MCF 10A (cell line): ENCODE results near the gene PAGR1. TPM values are rescaled to one million over a fixed set of nuclear protein-coding genes. Genes with fewer than 3 reads are reported as not detected.
"Not testable (repeated sequence)": the region's sequence is repeated elsewhere in the genome, so short reads cannot be mapped to it uniquely, and the experiment has no call there.

Experiments used
- BruUV-seq: library from RNA; stranded (reverse); fragments of 400-500 nt; replicated peaks from 2 replicates; lab custom pipeline; 2021; lab: Mats Ljungman, UMichigan
- CTCF ChIA-PET: fragments of 300-600 bp; sonication (Branson Sonifier 250); formaldehyde crosslinking; extraction: SDS; loops from one replicate; lab custom pipeline; 2021; ENCODE audit warnings: antibody characterized with exemption, inconsistent platforms; lab: Yijun Ruan, JAX
- POLR2A ChIA-PET: fragments of 300-600, 350-650 bp; sonication (Branson Sonifier 250); formaldehyde crosslinking; extraction: SDS; loops from one replicate; lab custom pipeline; 2020; ENCODE audit warnings: antibody characterized with exemption, inconsistent platforms; lab: Yijun Ruan, JAX
- DNase-seq: peaks from one replicate; pipeline ENCODE4 v3.0.0-alpha.2; 2018; ENCODE audit not compliant: unreplicated experiment
- H3K27ac Mint-ChIP-seq: one replicate; pipeline ENCODE4 v1.8.0; 2022; ENCODE audit warnings: mild to moderate bottlenecking, low read depth, mixed read lengths; ENCODE audit not compliant: unreplicated experiment
- H3K27me3 Mint-ChIP-seq: one replicate; pipeline ENCODE4 v1.8.0; 2022; ENCODE audit warnings: mixed read lengths; ENCODE audit not compliant: insufficient read depth, unreplicated experiment
- H3K36me3 Mint-ChIP-seq: one replicate; pipeline ENCODE4 v1.8.0; 2022; ENCODE audit warnings: mild to moderate bottlenecking, moderate library complexity, mixed read lengths; ENCODE audit not compliant: insufficient read depth, unreplicated experiment
- H3K4me1 Mint-ChIP-seq: one replicate; pipeline ENCODE4 v1.8.0; 2022; ENCODE audit warnings: mixed read lengths; ENCODE audit not compliant: insufficient read depth, unreplicated experiment
- H3K4me3 Mint-ChIP-seq: one replicate; pipeline ENCODE4 v1.8.0; 2022; ENCODE audit warnings: mild to moderate bottlenecking, moderate library complexity, mixed read lengths; ENCODE audit not compliant: unreplicated experiment
- H3K9me3 Mint-ChIP-seq: one replicate; pipeline ENCODE4 v1.8.0; 2022; ENCODE audit warnings: mixed read lengths; ENCODE audit not compliant: unreplicated experiment
- CTCF ChIP-seq: fragments of 200-600 bp; IDR thresholded peaks from one replicate; pipeline ENCODE4 v1.8.0; 2022; ENCODE audit warnings: antibody characterized with exemption, mild to moderate bottlenecking; ENCODE audit not compliant: unreplicated experiment
- intact Hi-C: fragments of 100-400 bp; cut with micrococcal nuclease; formaldehyde crosslinking; loops from 2 replicates; pipeline ENCODE4 v1.14.1; 2022
- total RNA-seq: library from RNA; stranded (reverse); gene quantifications from 2 replicates; pipeline ENCODE4 v1.2.3, GENCODE V29; 2022

Gene PAGR1
- total RNA-seq, 1 experiment from 2014 or later: 25.0 TPM

DNA sequence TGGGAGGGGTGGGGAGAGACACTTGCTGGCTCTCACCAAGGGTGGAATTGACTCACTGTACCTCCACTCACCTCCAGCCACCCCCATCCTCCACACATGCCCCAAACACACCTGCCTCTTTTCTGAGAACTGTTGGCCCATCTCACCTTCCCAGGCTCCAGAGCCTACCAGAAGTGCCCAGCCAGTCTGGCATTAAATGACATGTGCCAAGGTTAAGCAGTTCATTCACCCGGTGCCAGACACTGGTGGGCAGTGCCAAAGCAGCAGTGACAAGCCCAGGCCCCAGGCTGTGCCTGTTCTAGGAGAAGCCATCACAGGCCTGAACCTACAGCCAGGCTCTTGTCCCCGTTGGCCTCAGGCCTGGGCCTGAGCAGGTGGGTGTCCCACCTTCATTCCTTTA, 15.5 kb downstream of the PAGR1 start:
- BruUV-seq: no TSS peak
- Mint-ChIP-seq H3K36me3 (peaks cover 54% of the 10 kb centered on the region), H3K4me1 (peaks cover 5% of the 10 kb centered on the region), H3K27ac (no peak overlapping the region), H3K27me3 (no peaks in the 10 kb centered on the region), H3K9me3 (no peaks in the 10 kb centered on the region), H3K4me3 (no peak overlapping the region)
- CTCF ChIA-PET: no interaction called here
- POLR2A ChIA-PET: no interaction called here
- TF ChIP-seq CTCF: no peak
- intact Hi-C loops: no loop called here
- DNase-seq: no peak

DNA sequence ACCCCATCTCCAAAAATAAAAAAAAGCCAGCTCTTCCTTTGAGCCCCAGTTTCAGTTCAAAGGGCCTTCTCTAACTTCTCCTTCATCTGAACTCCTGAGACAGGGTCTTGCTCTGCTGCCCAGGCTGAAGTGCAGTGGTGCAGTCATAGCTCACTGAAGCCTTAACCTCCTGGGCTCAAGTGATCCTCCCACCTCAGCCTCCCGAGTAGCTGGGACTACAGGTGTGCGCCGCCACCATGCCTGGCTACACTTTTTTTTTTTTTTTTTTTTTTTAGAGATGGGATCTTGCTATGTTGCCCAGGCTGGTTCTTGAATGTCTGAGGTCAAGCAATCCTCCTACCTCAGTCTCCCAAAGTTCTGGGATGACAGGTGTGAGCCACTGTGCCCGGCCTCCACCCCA, 17.3 kb downstream of the PAGR1 start:
- H3K9me3 Mint-ChIP-seq, H3K4me1 Mint-ChIP-seq, BruUV-seq, H3K4me3 Mint-ChIP-seq, DNase-seq, H3K27ac Mint-ChIP-seq, H3K27me3 Mint-ChIP-seq, intact Hi-C loops: not testable (repeated sequence)
- ChIA-PET CTCF (interaction anchor here (0.6 kb wide), 1 partner anchor 173 kb away, joined by 4 read pairs; no protein-coding TSS in a partner anchor), POLR2A (interaction anchor here (0.6 kb wide), 1 partner anchor 9 kb away, joined by 3 read pairs; no protein-coding TSS in a partner anchor)
- H3K36me3 Mint-ChIP-seq: peaks cover 71% of the 10 kb centered on the region

- H3K27me3 Mint-ChIP-seq: no peaks in the 10 kb centered on the region
- intact Hi-C loops: no loop called here
- no peak overlapping the region for H3K4me3 Mint-ChIP-seq
- BruUV-seq: no TSS peak
- ChIA-PET POLR2A (interaction anchor here (1.3 kb wide), 1 partner anchor 14 kb away, joined by 4 read pairs; no protein-coding TSS in a partner anchor), CTCF (interaction anchor here (0.6 to 1.3 kb wide), 2 partner anchors 14 to 158 kb away, joined by 4 read pairs; no protein-coding TSS in a partner anchor)
- H3K27ac Mint-ChIP-seq: no peak overlapping the region
- H3K36me3 Mint-ChIP-seq: peaks cover 80% of the 10 kb centered on the region
- peaks cover 5% of the 10 kb centered on the region for H3K4me1 Mint-ChIP-seq
- no peaks in the 10 kb centered on the region for H3K9me3 Mint-ChIP-seq
- TF ChIP-seq CTCF: no peak
- DNase-seq: no peak
These were observed 18.1 kb downstream of the PAGR1 start for GRCh38 chr16:29834079-29834478.

- Mint-ChIP-seq H3K4me3 (no peak overlapping the region), H3K27ac (no peak overlapping the region), H3K27me3 (no peaks in the 10 kb centered on the region), H3K36me3 (peaks cover 98% of the 10 kb centered on the region), H3K4me1 (no peaks in the 10 kb centered on the region), H3K9me3 (no peaks in the 10 kb centered on the region)
- POLR2A ChIA-PET: no interaction called here
- CTCF ChIA-PET: no interaction called here
- no peak for DNase-seq
- intact Hi-C loops: no loop called here
- no peak for TF ChIP-seq CTCF
- no TSS peak for BruUV-seq
These were observed 20.0 kb downstream of the PAGR1 start for GRCh38 chr16:29835926-29836325.

DNA sequence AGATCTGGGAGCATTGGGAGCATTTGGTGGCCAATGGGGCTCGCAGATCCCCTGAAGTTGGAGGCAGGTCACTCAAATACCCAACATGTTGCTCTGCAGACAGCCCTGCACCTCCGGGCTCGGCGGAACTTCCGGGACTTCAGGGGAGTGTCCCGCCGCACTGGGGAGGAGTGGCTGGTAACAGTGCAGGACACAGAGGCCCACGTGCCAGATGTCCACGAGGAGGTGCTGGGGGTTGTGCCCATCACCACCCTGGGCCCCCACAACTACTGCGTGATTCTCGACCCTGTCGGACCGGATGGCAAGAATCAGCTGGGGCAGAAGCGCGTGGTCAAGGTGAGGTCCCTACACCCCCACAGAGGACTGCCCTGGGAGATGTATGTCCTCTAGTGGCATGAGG, 20.7 kb downstream of the PAGR1 start:
- Mint-ChIP-seq H3K27ac (no peak overlapping the region), H3K4me1 (no peaks in the 10 kb centered on the region), H3K4me3 (no peak overlapping the region), H3K36me3 (peaks cover 99% of the 10 kb centered on the region), H3K27me3 (no peaks in the 10 kb centered on the region), H3K9me3 (no peaks in the 10 kb centered on the region)
- intact Hi-C loops: no loop called here
- DNase-seq: no peak
- no peak for TF ChIP-seq CTCF
- no TSS peak for BruUV-seq
- POLR2A ChIA-PET: no interaction called here
- CTCF ChIA-PET: no interaction called here
